ENCODE data around the gene SYT11. TPM values are rescaled to one million over a fixed set of nuclear protein-coding genes. Genes with fewer than 3 reads are reported as not detected.

SYT11 gene
- total RNA-seq, 1 donor from 2014 or later = 22.3 TPM

- Histone ChIP-seq H3K4me3 (ENCODE audit: insufficient read depth, low read depth, low read length) (peak within 1 kb of the TSS; percentile 97), H2AFZ (ENCODE audit: low read depth, low read length) (peak within 1 kb of the TSS; percentile 98), H3K79me2 (ENCODE audit: insufficient read depth, low read length) (peaks cover 51% of the 10 kb centered on the region), H3K36me3 (ENCODE audit: insufficient read depth, low read length) (peaks cover 12% of the 10 kb centered on the region), H3K4me2 (ENCODE audit: low read length) (peak within 1 kb of the TSS; percentile 85), H3K9me3 (ENCODE audit: insufficient read depth, low read depth, low read length) (no peaks in the 10 kb centered on the region), H3K27me3 (ENCODE audit: insufficient read depth, low read length) (no peaks in the 10 kb centered on the region), H3K27ac (ENCODE audit: low read depth, low read length) (peak within 1 kb of the TSS; percentile 89), H4K20me1 (ENCODE audit: insufficient read depth, low read length) (peaks cover 8% of the 10 kb centered on the region), H3K9ac (ENCODE audit: low read length) (peak within 1 kb of the TSS; percentile 98), H3K4me1 (ENCODE audit: insufficient read depth, low read length) (peaks cover 14% of the 10 kb centered on the region)
- TF ChIP-seq CTCF (IDR thresholded peaks at IDR 0.05; ENCODE audit: insufficient read depth, low read depth, low read length) = no peak
- TF ChIP-seq EZH2 (IDR thresholded peaks at IDR 0.05; ENCODE audit: insufficient read depth, low read length) = no peak
- peaks cover 12% of the 10 kb centered on the region for H3K4me1 Mint-ChIP-seq (ENCODE audit: low read depth, unreplicated experiment)
- peak; percentile 64 for FAIRE-seq
- peak; percentile 83 for DNase-seq (ENCODE audit: low read depth)
- no peaks in the 10 kb centered on the region for H3K9me3 Mint-ChIP-seq (ENCODE audit: unreplicated experiment)
- peak within 1 kb of the TSS; percentile 89 for H3K27ac Mint-ChIP-seq (ENCODE audit: unreplicated experiment)
- H3K36me3 Mint-ChIP-seq (ENCODE audit: low read depth, unreplicated experiment) = peaks cover 11% of the 10 kb centered on the region
- H3K27me3 Mint-ChIP-seq (ENCODE audit: low read depth, unreplicated experiment) = no peaks in the 10 kb centered on the region
- peak within 1 kb of the TSS; percentile 93 for H3K4me3 Mint-ChIP-seq (ENCODE audit: unreplicated experiment)
Observed at GRCh38 chr1:155856975-155857930, 2.1 kb upstream of the SYT11 start, which contains the start of gene GON4L. TSS of gene GON4L (minus strand) at chr1:155857214. CDS start at chr1:155853780, 3,434 bp downstream.

- Mint-ChIP-seq H3K27ac (ENCODE audit: unreplicated experiment) (peak overlapping the region; percentile 84), H3K4me3 (ENCODE audit: unreplicated experiment) (peak overlapping the region; percentile 86), H3K4me1 (ENCODE audit: low read depth, unreplicated experiment) (peaks cover 12% of the 10 kb centered on the region), H3K9me3 (ENCODE audit: unreplicated experiment) (no peaks in the 10 kb centered on the region), H3K36me3 (ENCODE audit: low read depth, unreplicated experiment) (peaks cover 2% of the 10 kb centered on the region), H3K27me3 (ENCODE audit: low read depth, unreplicated experiment) (no peaks in the 10 kb centered on the region)
- TF ChIP-seq EZH2 (IDR thresholded peaks at IDR 0.05; ENCODE audit: insufficient read depth, low read length) = no peak
- TF ChIP-seq CTCF (IDR thresholded peaks at IDR 0.05; ENCODE audit: insufficient read depth, low read depth, low read length) = no peak
- peak overlapping the region; percentile 48 for H2AFZ ChIP-seq (ENCODE audit: low read depth, low read length)
- H3K9me3 ChIP-seq (ENCODE audit: insufficient read depth, low read depth, low read length) = no peaks in the 10 kb centered on the region
- H3K4me3 ChIP-seq (ENCODE audit: insufficient read depth, low read depth, low read length) = peak overlapping the region; percentile 63
- H3K27ac ChIP-seq (ENCODE audit: low read depth, low read length) = peak overlapping the region; percentile 75
- FAIRE-seq = no peak
- H3K79me2 ChIP-seq (ENCODE audit: insufficient read depth, low read length) = peaks cover 36% of the 10 kb centered on the region
- peaks cover 2% of the 10 kb centered on the region for H3K36me3 ChIP-seq (ENCODE audit: insufficient read depth, low read length)
- DNase-seq (ENCODE audit: low read depth) = peak; percentile 25
- peak overlapping the region; percentile 75 for H3K9ac ChIP-seq (ENCODE audit: low read length)
- H3K27me3 ChIP-seq (ENCODE audit: insufficient read depth, low read length) = no peaks in the 10 kb centered on the region
- H4K20me1 ChIP-seq (ENCODE audit: insufficient read depth, low read length) = no peaks in the 10 kb centered on the region
- H3K4me2 ChIP-seq (ENCODE audit: low read length) = peak overlapping the region; percentile 85
- peaks cover 14% of the 10 kb centered on the region for H3K4me1 ChIP-seq (ENCODE audit: insufficient read depth, low read length)
Observed at GRCh38 chr1:155858800-155859233, 550 bp upstream of the SYT11 start.

All from astrocyte (in vitro differentiated cells and primary cell).